ENCODE measurements around the gene HDAC4. TPM values are rescaled to one million over a fixed set of nuclear protein-coding genes. Genes with fewer than 3 reads are reported as not detected.

Gene HDAC4
- total RNA-seq, 1 experiment from 2014 or later, result 47.6 TPM

DNA sequence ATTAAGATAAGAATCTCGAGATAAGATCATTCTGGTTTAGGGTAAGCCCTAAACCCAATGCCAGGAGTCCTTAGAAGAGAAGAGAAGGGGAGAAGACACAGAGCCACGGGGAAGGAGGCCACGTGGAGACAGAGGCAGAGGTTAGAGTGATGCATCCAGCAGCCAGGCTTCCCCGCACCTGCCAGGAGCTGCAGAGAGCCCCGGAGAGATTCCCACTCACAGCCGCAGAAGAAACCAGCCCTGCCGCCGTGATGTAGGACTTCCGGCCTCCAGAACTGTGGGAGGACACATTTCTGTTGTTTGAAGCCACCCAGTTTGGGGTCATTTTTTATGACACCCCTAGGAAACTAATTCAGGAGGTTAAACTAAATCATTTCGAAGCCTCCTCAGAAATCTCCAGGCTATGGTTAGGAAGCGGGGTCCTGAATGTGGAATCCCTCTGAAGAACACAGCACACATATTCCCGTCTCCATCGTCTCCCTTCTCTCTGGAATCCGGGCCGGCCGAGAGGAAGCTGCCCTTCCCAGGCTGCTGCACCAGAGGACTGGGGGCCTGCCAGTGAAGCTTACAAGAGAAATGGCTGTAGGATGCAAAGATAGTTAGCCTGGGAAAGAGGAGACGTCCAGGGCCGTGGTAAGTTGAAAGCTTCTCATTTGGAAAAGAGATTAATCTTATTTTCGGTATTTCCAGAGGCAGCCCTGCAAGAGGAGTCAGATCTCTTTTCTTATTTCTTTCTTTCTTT, 396.4 kb downstream of the HDAC4 start:
- H3K4me2 ChIP-seq (ENCODE audit: low read length), result no peak overlapping the region
- TF ChIP-seq SIN3A (IDR thresholded peaks at IDR 0.05; ENCODE audit: low read depth) (no peak), EGR1 (IDR thresholded peaks at IDR 0.05; ENCODE audit: low read depth) (no peak), FOSL1 (IDR thresholded peaks at IDR 0.05; ENCODE audit: low read depth) (no peak), ZNF274 (IDR thresholded peaks at IDR 0.05; ENCODE audit: low read depth, low read length) (no peak), EZH2 (IDR thresholded peaks at IDR 0.05) (no peak)
- TF ChIP-seq, protein P1, sequence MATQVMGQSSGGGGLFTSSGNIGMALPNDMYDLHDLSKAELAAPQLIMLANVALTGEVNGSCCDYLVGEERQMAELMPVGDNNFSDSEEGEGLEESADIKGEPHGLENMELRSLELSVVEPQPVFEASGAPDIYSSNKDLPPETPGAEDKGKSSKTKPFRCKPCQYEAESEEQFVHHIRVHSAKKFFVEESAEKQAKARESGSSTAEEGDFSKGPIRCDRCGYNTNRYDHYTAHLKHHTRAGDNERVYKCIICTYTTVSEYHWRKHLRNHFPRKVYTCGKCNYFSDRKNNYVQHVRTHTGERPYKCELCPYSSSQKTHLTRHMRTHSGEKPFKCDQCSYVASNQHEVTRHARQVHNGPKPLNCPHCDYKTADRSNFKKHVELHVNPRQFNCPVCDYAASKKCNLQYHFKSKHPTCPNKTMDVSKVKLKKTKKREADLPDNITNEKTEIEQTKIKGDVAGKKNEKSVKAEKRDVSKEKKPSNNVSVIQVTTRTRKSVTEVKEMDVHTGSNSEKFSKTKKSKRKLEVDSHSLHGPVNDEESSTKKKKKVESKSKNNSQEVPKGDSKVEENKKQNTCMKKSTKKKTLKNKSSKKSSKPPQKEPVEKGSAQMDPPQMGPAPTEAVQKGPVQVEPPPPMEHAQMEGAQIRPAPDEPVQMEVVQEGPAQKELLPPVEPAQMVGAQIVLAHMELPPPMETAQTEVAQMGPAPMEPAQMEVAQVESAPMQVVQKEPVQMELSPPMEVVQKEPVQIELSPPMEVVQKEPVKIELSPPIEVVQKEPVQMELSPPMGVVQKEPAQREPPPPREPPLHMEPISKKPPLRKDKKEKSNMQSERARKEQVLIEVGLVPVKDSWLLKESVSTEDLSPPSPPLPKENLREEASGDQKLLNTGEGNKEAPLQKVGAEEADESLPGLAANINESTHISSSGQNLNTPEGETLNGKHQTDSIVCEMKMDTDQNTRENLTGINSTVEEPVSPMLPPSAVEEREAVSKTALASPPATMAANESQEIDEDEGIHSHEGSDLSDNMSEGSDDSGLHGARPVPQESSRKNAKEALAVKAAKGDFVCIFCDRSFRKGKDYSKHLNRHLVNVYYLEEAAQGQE (IDR thresholded peaks at IDR 0.05; ENCODE audit: low read depth), result no peak
- TF ChIP-seq, protein P2, sequence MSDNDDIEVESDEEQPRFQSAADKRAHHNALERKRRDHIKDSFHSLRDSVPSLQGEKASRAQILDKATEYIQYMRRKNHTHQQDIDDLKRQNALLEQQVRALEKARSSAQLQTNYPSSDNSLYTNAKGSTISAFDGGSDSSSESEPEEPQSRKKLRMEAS (IDR thresholded peaks at IDR 0.05), result no peak
- no peak overlapping the region for H3K4me3 ChIP-seq (replicated peaks in 1 of 2; ENCODE audit: low read depth in 1 of 2, low read length in 2 of 2)
- ChIA-PET POLR2A (no interaction called here), CTCF (no interaction called here), RAD21 (ENCODE audit: low non-redundant PET in 1 of 2, low total read pairs in 2 of 2, uncharacterized antibody in 2 of 2, unreplicated experiment in 2 of 2) (no interaction called here)
- no TSS peak for BruUV-seq (replicated peaks)
- ATAC-seq, result no peak
- intact Hi-C loops (cut with micrococcal nuclease), result no loop called here
- peaks cover 0 to 6% of the 10 kb centered on the region in 2 experiments; a peak in 2 of 4 replicates for H3K4me1 ChIP-seq (ENCODE audit: control insufficient read depth in 1 of 2, insufficient read depth in 2 of 2, low read length in 2 of 2)
- H3K9me2 ChIP-seq (ENCODE audit: insufficient read depth), result no peaks in the 10 kb centered on the region
- H3K9ac ChIP-seq (ENCODE audit: low read length), result no peak overlapping the region
- no peak for DNase-seq (ENCODE audit: low read depth, low spot score)
- no peaks in the 10 kb centered on the region for H4K20me1 ChIP-seq (ENCODE audit: insufficient read depth)
- no peak overlapping the region for H3K27ac ChIP-seq (ENCODE audit: low read depth, low read length)
- no peaks in the 10 kb centered on the region for H3K9me3 ChIP-seq (ENCODE audit: control insufficient read depth in 1 of 2, insufficient read depth in 1 of 2, low read depth in 1 of 2, low read length in 2 of 2)
- no peak overlapping the region for H2AFZ ChIP-seq (ENCODE audit: low read depth, low read length, poor library complexity, severe bottlenecking)
- H3K79me2 ChIP-seq (ENCODE audit: insufficient read depth, low read length), result no peaks in the 10 kb centered on the region
- no peaks in the 10 kb centered on the region for H3K36me3 ChIP-seq (ENCODE audit: control insufficient read depth in 1 of 2, insufficient read depth in 2 of 2, low read length in 2 of 2)
- peaks cover 24% of the 10 kb centered on the region for H3K27me3 ChIP-seq (ENCODE audit: insufficient read depth, low read length)
